ENCODE results near the gene TMPRSS6. TPM values are rescaled to one million over a fixed set of nuclear protein-coding genes. Genes with fewer than 3 reads are reported as not detected.

Gene TMPRSS6
- total RNA-seq, 6 experiments from 2014 or later, result 40.7 to 104 (median 60.6) TPM

GRCh38 chr22:37059876-37060449 is 49.5 kb downstream of the TMPRSS6 start:
- intact Hi-C loops (cut with DNase I), result loop anchor here in 1 of 2 donors (10.0 kb wide), 1 partner anchor 145 kb away; no protein-coding TSS in a partner anchor
- Histone ChIP-seq H3K27ac (no peak overlapping the region), H3K4me3 (no peak overlapping the region), H3K9me3 (no peaks in the 10 kb centered on the region), H3K36me3 (no peaks in the 10 kb centered on the region), H3K27me3 (no peaks in the 10 kb centered on the region), H3K4me1 (no peaks in the 10 kb centered on the region)
- ATAC-seq (no peak), DNase-seq (no peak)
- 100% methylated on average over 2 of the region's 9 CpGs for WGBS (ENCODE audit: insufficient coverage, low coverage, low lambda C conversion rate, missing lambda C conversion rate)
- TF ChIP-seq CTCF (IDR thresholded peaks at IDR 0.05), result no peak
- TF ChIP-seq POLR2A (IDR thresholded peaks at IDR 0.05), result no peak

DNA sequence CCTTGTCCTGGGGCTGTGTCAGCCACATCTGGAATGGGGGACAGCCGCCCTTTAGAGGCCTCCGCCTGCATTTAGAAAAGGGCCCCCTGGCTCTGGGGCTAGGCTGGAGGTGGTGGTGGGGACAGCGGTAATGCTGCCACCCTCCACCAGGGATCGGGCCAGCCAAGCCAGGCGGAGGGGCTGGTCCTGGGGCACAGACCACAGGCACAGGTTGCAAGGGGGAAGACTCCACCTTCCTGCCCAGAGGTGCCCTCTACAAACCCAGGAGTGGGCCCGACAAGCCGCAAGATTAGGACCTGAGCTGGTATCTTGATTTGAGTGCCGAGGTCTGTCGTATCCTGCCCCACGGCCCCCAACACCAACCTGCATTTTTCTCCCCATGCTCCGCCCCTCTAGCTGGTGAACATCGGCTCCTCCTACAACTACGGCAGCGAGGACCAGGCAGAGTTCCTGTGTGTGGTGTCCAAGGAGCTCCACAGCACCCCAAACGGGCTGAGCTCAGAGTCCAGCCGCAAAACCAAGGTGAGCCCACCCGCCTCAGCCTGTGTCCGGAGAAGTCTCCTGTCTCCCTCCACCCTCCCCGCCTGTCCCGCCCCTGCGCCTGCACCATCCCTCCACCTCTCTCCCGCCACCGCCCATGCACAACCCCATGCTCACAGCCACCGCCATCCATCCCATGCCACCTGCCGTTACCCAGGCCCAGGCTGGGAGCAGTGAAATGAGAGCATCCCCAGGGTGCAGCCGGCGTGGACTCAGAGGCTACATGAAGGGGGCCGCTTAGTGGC is 50.4 kb downstream of the TMPRSS6 start:
- no peaks in the 10 kb centered on the region for H3K4me1 ChIP-seq
- 94% methylated on average over 9 of the region's 28 CpGs for WGBS (ENCODE audit: insufficient coverage, low coverage, low lambda C conversion rate, missing lambda C conversion rate)
- H3K27ac ChIP-seq, result no peak overlapping the region
- DNase-seq, result no peak
- no peaks in the 10 kb centered on the region for H3K9me3 ChIP-seq
- TF ChIP-seq CTCF (IDR thresholded peaks at IDR 0.05) (no peak), POLR2A (IDR thresholded peaks at IDR 0.05) (no peak)
- no peak for ATAC-seq
- intact Hi-C loops (cut with DNase I), result no loop called here
- no peaks in the 10 kb centered on the region for H3K36me3 ChIP-seq
- no peaks in the 10 kb centered on the region for H3K27me3 ChIP-seq
- H3K4me3 ChIP-seq, result no peak overlapping the region

- Histone ChIP-seq H3K9me3 (no peaks in the 10 kb centered on the region), H3K4me3 (no peak overlapping the region), H3K36me3 (no peaks in the 10 kb centered on the region), H3K4me1 (no peaks in the 10 kb centered on the region), H3K27ac (no peak overlapping the region), H3K27me3 (no peaks in the 10 kb centered on the region)
- ATAC-seq, result no peak
- intact Hi-C loops (cut with DNase I), result no loop called here
- no peak for DNase-seq
- TF ChIP-seq POLR2A (IDR thresholded peaks at IDR 0.05), result no peak
- no peak for TF ChIP-seq CTCF (IDR thresholded peaks at IDR 0.05)
- WGBS (ENCODE audit: insufficient coverage, low coverage, low lambda C conversion rate, missing lambda C conversion rate), result 40% methylated on average over 2 of the region's 12 CpGs
These were observed 51.6 kb downstream of the TMPRSS6 start for GRCh38 chr22:37057796-37058510.

DNA sequence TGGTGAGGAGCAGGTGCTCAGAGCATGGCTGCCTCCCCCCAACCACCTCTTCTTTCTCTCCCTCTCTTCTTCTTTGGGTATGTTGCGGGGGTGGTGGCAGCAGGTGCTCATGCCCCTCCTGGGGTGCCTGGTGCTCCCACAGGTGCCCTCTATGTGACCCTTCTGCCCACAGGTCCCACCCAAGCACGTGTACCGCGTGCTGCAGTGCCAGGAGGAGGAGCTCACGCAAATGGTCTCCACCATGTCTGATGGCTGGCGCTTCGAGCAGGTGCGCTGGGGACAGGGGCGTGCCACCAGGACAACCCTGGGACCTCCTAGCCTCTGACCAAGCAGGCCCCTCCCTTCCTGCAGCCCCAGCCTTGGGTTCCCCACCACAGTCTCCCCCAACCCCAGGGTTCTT is 52.3 kb downstream of the TMPRSS6 start:
- H3K4me3 ChIP-seq, result no peak overlapping the region
- no peaks in the 10 kb centered on the region for H3K9me3 ChIP-seq
- WGBS (ENCODE audit: insufficient coverage, low coverage, low lambda C conversion rate, missing lambda C conversion rate), result no CpG with 5 or more reads among the region's 9 CpGs
- ATAC-seq (no peak), DNase-seq (peak in 1 of 3 donors; percentile 41)
- no peaks in the 10 kb centered on the region for H3K4me1 ChIP-seq
- no peak for TF ChIP-seq CTCF (IDR thresholded peaks at IDR 0.05)
- no peak for TF ChIP-seq POLR2A (IDR thresholded peaks at IDR 0.05)
- no peaks in the 10 kb centered on the region for H3K36me3 ChIP-seq
- no peaks in the 10 kb centered on the region for H3K27me3 ChIP-seq
- intact Hi-C loops (cut with DNase I), result no loop called here
- no peak overlapping the region for H3K27ac ChIP-seq

All from right lobe of liver (tissue), 6 donors.